ENCODE measurements around the gene SLC9A4. TPM values are rescaled to one million over a fixed set of nuclear protein-coding genes. Genes with fewer than 3 reads are reported as not detected.

Gene SLC9A4
- total RNA-seq, 1 donor = not detected

GRCh38 chr2:102578376-102578775, 105.3 kb downstream of the SLC9A4 start:
- no peaks in the 10 kb centered on the region for H3K4me1 ChIP-seq (ENCODE audit: insufficient read depth, low read length)
- H2AFZ ChIP-seq (ENCODE audit: low read length) = no peak overlapping the region
- TF ChIP-seq CTCF (IDR thresholded peaks at IDR 0.05; ENCODE audit: extremely low read depth, low read depth, low read length) = no peak
- H3K4me3 ChIP-seq (ENCODE audit: insufficient read depth, low read length) = no peak overlapping the region
- H3K79me2 ChIP-seq (ENCODE audit: insufficient read depth, low read length) = no peaks in the 10 kb centered on the region
- no peaks in the 10 kb centered on the region for H3K36me3 ChIP-seq (ENCODE audit: insufficient read depth, low read length)
- H3K4me2 ChIP-seq (ENCODE audit: insufficient read depth, low read length) = no peak overlapping the region
- H3K27ac ChIP-seq (ENCODE audit: low read depth, low read length) = no peak overlapping the region
- DNase-seq (ENCODE audit: insufficient read length, low spot score, missing footprints) = no peak
- no peaks in the 10 kb centered on the region for H3K27me3 ChIP-seq (ENCODE audit: insufficient read depth, low read length)
- H4K20me1 ChIP-seq (ENCODE audit: insufficient read depth, low read length) = no peaks in the 10 kb centered on the region
- peaks cover 3% of the 10 kb centered on the region for H3K9me3 ChIP-seq (ENCODE audit: low read depth, low read length)

- Histone ChIP-seq H2AFZ (ENCODE audit: low read length) (peak overlapping the region; percentile 7), H3K4me1 (ENCODE audit: insufficient read depth, low read length) (no peaks in the 10 kb centered on the region), H3K27ac (ENCODE audit: low read depth, low read length) (no peak overlapping the region), H3K27me3 (ENCODE audit: insufficient read depth, low read length) (no peaks in the 10 kb centered on the region), H3K36me3 (ENCODE audit: insufficient read depth, low read length) (no peaks in the 10 kb centered on the region), H3K9me3 (ENCODE audit: low read depth, low read length) (no peaks in the 10 kb centered on the region), H3K4me2 (ENCODE audit: insufficient read depth, low read length) (peak overlapping the region; percentile 34), H3K79me2 (ENCODE audit: insufficient read depth, low read length) (no peaks in the 10 kb centered on the region), H4K20me1 (ENCODE audit: insufficient read depth, low read length) (no peaks in the 10 kb centered on the region), H3K4me3 (ENCODE audit: insufficient read depth, low read length) (peak overlapping the region; percentile 11)
- no peak for DNase-seq (ENCODE audit: insufficient read length, low spot score, missing footprints)
- no peak for TF ChIP-seq CTCF (IDR thresholded peaks at IDR 0.05; ENCODE audit: extremely low read depth, low read depth, low read length)
Observed at GRCh38 chr2:102581911-102582310, 108.9 kb downstream of the SLC9A4 start.

GRCh38 chr2:102582845-102583244, 109.8 kb downstream of the SLC9A4 start:
- H3K27ac ChIP-seq (ENCODE audit: low read depth, low read length) = no peak overlapping the region
- no peak overlapping the region for H3K4me2 ChIP-seq (ENCODE audit: insufficient read depth, low read length)
- no peak for DNase-seq (ENCODE audit: insufficient read length, low spot score, missing footprints)
- no peaks in the 10 kb centered on the region for H3K79me2 ChIP-seq (ENCODE audit: insufficient read depth, low read length)
- H4K20me1 ChIP-seq (ENCODE audit: insufficient read depth, low read length) = no peaks in the 10 kb centered on the region
- H3K27me3 ChIP-seq (ENCODE audit: insufficient read depth, low read length) = no peaks in the 10 kb centered on the region
- no peak for TF ChIP-seq CTCF (IDR thresholded peaks at IDR 0.05; ENCODE audit: extremely low read depth, low read depth, low read length)
- no peaks in the 10 kb centered on the region for H3K4me1 ChIP-seq (ENCODE audit: insufficient read depth, low read length)
- H3K9me3 ChIP-seq (ENCODE audit: low read depth, low read length) = no peaks in the 10 kb centered on the region
- H2AFZ ChIP-seq (ENCODE audit: low read length) = no peak overlapping the region
- H3K36me3 ChIP-seq (ENCODE audit: insufficient read depth, low read length) = no peaks in the 10 kb centered on the region
- no peak overlapping the region for H3K4me3 ChIP-seq (ENCODE audit: insufficient read depth, low read length)

Small RNAs within 50 kb of the gene (small RNA-seq; reads per million reads assigned to genes)
- not detected for gene MIR4772

Other genes with a start within 250 kb of the SLC9A4 start
- under 0.01 and 0.29 TPM in 2 replicates for gene IL1RL1, start 161.7 kb upstream of the SLC9A4 start, total RNA-seq
- gene IL18R1, start 117.4 kb upstream of the SLC9A4 start, total RNA-seq = 4.0 and 4.7 TPM in 2 replicates
- not detected in 2 replicates for gene IL18RAP, start 50.1 kb upstream of the SLC9A4 start, total RNA-seq
- gene SLC9A2, start 146.3 kb downstream of the SLC9A4 start, total RNA-seq = under 0.01 TPM in 2 replicates

All from osteoblast (primary cell).